ENCODE measurements around the gene AACS.
"Not testable (repeated sequence)": the region's sequence is repeated elsewhere in the genome, so short reads cannot be mapped to it uniquely, and the experiment has no call there.

Gene AACS, protein sequence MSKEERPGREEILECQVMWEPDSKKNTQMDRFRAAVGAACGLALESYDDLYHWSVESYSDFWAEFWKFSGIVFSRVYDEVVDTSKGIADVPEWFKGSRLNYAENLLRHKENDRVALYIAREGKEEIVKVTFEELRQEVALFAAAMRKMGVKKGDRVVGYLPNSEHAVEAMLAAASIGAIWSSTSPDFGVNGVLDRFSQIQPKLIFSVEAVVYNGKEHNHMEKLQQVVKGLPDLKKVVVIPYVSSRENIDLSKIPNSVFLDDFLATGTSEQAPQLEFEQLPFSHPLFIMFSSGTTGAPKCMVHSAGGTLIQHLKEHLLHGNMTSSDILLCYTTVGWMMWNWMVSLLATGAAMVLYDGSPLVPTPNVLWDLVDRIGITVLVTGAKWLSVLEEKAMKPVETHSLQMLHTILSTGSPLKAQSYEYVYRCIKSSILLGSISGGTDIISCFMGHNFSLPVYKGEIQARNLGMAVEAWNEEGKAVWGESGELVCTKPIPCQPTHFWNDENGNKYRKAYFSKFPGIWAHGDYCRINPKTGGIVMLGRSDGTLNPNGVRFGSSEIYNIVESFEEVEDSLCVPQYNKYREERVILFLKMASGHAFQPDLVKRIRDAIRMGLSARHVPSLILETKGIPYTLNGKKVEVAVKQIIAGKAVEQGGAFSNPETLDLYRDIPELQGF

DNA sequence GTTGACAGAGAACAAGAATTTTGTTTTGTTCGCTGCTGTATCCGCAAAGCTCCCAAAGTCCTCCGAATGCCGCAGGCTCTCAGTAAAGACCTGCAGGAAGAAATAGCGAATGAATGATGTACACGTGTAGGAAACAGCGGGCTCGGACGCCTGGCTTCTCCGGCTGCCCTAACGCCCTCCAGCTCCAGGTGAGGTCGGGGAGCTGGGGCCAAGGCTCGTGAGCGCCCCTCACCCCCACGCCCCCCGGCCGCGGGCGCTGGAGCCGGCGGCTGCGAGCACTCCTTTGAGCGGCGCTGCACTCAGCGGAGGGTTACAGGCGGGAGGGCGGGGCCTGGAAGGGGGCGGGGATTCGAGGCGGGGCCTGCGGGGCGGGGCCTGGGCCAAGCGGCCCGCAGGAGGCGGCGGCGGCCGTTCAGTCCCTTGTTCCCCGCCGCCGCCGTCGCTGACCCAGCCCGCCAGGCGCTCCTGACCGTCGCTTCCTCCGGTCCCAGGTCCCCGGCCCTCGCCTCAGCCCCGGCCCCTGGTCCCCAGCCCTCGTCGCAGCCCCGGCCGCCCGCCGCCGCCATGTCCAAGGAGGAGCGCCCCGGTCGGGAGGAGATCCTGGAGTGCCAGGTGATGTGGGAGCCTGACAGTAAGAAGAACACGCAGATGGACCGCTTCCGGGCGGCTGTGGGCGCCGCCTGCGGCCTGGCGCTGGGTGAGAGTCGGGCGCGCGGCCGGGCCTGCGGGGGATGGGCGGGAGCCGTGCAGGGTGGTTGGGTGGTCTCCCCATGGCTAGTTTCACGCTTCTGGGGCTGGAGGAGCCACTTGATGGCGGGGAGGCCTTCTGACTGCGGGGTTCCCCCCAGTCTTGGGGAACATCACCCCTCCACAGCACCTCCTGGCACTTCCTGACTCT, at the start of gene AACS:
Gene AACS (plus strand): TSS at position 415 of the 898 bp plus-strand sequence. CDS start 150 bp downstream, at position 565.
- peak; percentile 66 for DNase-seq

DNA sequence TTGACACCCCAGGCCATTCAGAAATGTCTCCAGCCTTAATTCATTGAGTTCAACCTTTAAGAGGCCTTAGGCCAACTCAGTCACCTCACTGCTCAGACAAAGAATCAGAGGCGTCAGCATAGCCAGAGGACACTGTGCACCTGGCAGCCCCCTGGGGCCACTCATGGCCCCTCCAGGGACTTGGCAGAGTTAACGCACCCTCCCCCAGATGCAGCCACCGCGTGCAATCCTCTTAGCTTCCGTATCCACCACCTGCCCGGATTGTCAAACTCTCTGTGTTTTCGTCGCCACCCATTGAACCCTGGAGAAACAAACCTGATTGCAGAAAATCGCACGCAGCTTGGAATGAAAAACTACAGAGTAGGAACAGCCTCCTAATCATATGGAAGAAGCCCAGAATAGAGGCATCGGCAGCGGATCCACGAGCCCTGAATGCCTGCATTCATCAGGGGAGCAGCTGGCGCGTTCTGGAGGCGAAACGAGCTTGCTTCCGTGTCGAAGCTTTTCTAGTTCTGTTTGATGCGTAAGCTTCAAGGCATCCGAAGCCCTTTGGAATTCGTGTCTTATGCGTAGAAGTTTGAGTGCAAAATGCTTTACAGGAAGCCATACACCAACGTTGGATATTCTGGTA, 49.4 kb upstream of the AACS start:
- no peak for DNase-seq

DNA sequence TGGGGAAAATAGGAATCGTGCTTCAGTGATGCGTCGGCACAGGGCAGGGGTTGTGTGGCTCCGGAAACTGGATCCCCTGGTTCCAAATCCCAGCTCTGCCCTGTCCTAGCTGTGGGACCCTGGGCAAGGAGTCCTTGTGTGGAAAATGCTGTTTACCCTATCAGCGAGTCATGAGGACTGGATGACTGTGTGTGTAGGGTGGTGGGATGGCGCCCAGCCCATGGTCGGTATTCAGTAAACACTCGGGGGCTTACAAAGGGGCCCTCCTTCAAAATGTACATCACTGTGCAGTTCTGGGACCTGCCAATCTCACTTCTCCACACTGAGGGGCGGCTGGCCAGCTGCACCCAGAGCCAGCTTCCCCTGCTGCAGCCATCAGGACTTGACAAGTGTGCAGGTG, 47.4 kb upstream of the AACS start:
- no peak for DNase-seq

DNA sequence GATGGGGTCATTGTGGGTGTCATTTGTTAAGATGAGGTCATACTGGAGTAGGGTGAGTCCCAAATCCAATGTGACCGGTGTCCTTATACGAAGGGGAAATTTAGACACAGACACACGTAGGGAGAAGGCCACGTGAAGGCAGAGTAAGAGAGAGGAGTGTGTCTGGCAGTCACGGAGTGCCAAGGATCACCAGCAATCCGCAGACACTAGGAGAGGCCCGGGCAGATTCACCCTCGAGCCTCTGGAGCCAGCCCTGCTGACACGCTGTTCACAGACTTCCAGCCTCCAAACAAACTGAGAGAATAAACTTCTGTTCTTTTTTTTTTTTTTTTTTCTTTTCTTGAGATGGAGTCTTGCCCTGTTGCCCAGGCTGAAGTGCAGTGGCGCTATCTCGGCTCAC, 46.9 kb upstream of the AACS start:
- no peak for DNase-seq

DNA sequence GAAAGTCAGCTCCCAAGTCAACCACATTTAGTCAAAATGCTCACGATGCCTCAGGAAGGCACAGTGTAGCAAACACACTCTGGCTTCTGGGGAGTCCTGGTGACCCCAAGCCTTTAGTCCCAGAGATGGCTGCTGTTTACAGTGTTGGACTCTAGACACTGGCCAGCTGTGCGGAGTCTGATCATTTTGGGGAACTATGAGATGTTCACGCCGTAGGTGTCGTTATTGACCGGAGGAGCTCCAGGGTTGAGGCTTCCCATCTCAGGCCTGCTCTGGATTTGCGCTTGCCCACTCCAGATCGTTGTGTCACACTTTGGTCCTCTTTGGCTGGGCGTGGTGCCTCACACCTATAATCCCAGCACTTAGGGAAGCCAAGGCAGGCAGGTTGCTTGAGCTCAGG, 44.1 kb upstream of the AACS start:
- DNase-seq, result no peak

DNA sequence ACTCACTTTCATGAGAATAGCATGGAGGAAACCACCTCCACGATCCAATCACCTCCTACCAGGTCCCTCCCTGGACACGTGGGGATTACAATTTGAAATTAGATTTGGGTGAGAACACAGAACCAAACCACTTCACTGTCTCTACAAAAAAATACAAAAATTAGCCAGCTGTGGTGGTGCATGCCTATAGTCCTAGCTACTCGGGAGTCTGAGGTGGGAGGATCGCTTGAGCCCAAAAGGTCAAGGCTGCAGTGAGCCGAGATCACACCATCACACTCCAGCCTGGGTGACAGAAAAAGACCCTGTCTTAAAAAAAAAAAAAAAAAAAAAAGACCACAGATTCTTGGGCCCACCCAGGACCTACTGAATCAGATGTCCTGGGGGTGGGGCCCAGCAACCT, 43.5 kb upstream of the AACS start:
- no peak for DNase-seq

DNA sequence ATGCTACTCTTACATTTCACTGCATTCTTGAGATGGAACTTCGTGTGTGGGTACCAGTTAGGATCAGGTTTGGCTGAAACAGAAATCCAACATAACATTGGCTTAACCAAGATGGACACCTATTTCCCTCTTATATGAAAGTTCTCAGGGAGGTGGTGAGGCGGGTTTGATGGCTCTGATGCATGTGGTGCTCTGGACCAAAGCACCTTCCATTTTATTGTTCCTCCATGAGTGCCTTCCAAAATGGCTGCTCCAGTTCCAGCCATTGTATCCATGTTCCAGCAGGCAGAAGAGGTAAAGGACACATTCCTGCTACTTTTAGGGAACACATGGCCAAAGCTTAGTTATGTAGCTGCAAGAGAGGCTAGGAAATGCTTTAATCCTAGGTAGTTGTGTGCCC, 42.2 kb upstream of the AACS start:
- no peak for DNase-seq

DNA sequence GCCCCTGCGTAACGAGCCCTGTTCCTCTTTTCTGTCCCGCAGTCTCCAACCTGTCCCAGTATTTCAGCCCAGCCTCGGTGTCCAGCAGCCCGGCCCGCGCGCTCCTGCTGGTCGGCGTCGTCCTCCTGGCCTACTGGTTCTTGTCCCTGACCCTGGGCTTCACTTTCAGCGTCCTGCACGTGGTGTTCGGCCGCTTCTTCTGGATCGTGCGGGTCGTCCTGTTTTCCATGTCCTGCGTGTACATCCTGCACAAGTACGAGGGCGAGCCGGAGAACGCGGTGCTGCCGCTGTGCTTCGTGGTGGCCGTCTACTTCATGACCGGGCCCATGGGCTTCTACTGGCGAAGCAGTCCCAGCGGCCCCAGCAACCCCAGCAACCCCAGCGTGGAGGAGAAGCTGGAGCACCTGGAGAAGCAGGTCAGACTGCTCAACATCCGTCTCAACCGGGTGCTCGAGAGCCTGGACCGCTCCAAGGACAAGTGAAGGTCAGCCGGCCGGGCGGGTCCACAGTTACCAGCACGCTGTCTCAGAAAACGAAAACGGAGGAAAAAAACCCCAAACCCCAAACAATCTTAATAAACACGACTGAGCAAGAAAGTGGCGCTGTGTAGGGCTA, 40.2 kb upstream of the AACS start:
- DNase-seq, result no peak

DNA sequence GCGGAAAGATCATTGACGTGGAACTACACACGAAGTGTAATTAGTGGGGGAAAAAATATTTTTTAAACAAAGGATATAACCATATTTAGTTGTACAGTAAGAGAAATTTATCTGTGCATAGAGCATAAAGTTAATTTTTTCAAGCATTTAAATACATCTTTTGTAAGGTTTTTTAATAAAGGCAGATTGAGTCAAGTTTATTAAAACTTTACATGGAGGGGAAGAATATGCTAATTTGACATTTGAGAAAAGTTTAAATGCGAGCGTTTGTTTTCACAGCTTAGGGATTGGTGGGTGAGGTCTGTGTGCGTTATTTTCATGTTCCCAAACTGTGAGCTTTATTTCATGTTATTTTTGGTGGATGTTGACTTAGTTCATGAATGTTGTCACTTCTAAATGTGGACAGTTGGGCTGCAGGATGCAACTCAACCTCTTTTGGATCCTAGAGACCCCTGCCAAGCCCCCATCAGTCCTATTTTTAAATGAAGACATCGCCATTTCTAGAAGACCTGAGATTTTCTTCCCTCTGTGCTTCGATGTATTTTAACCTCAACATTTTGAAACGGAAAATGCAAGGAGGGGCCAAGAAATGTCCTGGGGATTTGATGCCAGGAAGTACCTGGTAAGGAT, 39.5 kb upstream of the AACS start:
- no peak for DNase-seq

DNA sequence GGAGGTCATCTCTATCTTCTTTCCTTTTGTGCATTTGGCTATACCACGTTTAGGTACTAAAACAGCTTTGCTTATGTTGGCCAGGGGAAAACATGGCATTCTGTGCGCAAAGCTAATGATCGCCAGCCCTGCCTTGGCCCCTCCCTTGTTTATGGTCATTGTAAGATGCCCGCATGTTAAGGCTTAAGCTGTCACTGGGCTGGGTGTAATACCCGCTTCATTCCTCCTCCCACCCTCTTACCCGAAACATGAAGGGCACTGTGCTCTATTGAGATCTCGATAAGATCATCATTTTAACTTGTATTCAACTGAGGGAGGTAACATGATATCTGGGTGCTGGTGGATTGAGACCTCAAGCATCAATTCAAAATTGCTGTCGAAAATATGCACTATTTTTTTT, 37.1 kb upstream of the AACS start:
- DNase-seq, result no peak

DNA sequence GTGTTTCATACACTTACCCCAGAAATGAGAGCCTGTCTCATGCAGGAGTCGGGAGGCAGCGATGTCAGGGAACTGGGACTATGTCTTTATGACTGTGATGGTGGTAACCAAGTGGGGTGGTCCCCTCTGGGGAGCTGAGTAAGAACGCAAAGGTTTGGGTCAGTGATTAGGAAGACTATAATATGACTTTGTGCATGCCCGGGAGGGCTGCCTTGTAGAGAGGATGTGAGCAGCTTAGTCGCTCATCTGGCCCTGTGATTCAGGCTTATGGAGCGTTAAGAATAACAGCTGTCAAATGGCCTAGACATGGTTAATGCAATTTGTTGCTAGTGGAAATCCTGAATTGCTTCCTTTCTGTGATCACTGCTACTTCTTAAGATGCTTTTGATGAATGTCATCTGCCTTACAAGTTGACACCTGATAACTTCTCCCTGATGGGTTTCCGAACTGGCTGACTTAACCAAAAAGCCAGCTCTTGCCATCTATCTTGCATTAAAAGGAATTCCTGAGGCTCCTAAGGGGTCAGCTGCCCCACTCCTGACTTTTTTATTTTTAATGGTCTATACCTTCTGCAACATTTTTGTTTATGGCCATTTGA, 35.4 kb upstream of the AACS start:
- no peak for DNase-seq

DNA sequence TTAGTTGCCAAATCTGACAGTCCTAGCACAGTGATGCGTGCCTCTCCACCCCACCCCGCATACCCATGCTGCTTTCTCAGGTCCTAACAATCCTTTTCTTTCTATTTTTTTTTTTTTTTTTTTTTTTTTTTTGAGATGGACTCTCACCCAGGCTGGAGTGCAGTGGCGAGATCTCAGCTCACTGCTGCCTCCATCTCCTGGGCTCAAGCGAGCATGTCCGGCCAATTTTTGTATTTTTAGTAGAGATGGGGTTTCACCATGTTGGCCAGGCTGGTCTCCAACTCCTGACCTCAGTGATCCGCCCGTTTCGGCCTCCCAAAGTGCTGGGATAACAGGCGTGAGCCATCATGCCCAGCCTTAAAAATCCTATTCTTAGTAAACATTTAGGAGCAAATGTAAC, 33.8 kb upstream of the AACS start:
- DNase-seq, result not testable (repeated sequence)

DNA sequence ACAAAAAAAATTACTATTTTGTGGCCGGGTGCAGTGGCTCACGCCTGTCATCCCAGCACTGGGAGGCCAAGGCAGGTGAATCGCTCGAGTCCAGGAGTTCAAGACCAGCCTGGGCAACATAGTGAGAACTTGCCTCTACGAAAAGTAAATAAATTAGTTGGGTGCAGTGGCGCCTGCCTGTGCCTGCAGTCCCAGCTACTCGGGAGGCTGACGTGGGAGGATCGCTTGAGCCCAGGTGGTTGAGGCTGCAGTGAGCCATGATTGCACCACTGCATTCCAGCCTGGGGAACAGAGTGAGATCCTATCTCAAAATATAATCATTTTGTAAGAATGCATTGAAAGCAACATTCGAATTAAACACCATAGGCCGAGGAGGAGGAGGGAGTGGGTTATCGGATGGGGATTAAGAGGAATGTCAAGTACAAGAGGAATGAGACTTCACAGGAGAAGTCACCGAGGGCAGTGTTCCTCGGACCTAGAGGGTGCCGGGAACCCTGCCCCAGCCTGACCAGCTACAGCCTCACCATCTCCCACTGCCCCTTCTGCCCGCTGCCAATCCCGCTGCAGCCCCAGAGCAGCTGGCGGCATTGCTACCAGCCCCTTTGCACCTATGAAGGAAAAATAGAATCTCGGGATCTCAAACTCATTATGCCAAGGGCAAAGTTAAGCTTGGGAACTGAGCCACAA, 32.6 kb upstream of the AACS start:
- no peak for DNase-seq

DNA sequence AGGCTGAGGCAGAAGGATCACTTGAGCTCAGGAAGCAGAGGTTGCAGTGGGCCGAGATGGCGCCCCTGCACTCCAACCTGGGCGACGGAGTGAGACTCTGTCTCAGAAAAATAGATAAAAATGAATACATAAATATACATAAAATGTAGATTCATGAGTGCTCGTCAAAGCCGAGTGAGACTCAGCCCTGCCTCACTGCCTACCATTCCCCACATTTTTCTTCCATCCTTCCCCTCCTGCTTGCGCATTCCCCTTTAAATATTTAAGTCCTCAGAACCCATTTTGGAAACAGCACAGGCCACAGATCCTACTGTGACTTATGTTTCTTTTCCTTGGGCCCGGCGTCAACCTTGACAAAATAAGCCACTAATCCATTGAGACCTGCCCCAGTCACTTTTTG, 31.9 kb upstream of the AACS start:
- DNase-seq, result no peak

DNA sequence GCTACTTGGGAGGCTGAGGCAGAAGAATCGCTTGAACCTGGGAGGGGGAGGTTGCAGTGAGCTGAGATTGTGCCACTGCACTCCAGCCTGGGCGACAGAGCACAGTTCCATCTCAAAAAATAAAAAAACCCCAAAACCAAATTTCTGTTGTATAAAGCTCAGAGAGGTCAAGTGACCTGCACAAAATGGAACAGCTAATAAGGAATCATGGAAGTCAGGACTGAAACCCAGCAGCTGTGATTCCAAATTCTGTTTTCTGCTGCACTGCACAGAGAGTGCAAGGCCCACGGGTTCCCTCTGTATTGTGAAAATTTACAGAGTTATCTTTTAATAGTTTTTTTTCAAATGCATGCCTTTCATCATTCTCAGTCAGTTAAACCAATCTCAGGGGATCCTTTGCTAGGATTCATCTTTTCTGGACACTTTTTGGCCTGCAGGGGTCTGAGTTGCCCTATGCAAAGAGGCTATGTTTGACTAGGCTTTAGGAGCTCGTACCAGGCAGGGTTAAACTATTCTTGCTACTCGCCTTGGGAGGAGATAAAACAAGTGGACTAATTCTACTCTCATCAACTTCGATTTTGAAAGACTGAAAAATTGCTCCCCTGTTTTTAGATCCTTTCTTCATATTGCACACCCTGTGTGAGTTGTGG, 26.1 kb upstream of the AACS start:
- no peak for DNase-seq

DNA sequence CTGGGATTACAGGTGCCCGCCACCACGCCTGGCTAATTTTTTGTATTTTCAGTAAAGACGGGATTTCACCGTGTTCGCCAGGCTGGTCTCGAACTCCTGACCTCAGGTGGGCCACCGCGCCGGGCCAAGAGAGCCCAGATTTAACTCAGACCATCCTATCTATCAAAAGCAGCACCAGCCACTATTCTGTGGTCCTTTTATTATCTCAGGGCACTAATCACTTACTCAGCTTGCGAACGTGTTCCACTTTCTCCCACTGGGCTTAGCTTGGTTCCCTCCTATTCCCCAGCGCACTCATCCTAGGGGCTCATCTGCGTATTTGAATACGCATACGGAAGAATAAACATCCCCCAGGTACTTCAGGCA, 16.2 kb upstream of the AACS start:
- DNase-seq, result no peak

DNA sequence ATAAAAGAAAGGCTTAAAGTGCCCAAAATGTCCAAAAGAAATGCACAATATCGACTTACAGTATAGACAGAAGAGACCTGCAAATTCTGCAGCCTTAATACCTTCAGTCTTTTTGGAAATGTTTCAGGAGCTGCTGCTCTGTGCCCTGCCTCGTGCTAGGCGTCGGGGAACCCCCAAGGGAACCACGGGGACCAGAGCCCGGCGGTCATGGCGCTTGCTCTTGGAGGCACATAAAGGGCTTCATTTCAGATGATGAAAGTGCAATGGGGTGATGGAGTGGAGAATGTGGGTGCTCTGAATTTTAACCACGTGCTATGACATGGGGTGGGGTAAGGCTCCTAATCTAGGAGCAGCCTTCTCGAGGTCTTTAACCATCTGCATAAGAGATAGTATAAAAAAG, 14.8 kb upstream of the AACS start:
- no peak for DNase-seq

DNA sequence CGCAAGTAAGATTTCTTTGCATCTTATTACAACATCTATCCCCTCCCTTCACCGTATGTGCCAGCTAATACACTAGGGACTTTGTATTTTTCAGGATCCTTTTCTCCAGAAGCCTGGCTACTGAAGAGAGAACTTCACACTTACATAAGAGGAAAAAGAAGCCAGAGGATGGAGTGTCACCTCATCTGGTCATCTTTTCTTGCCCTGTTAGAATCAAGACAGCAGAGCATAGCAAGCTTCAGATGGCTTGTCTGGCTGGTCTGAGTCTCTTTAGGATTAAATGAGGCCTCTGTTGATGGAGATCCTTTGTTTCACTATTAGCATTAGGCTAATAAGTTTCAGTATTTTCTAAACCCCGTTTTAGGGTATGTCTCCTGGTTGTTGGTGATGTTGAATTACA, 14.4 kb upstream of the AACS start:
- no peak for DNase-seq

DNA sequence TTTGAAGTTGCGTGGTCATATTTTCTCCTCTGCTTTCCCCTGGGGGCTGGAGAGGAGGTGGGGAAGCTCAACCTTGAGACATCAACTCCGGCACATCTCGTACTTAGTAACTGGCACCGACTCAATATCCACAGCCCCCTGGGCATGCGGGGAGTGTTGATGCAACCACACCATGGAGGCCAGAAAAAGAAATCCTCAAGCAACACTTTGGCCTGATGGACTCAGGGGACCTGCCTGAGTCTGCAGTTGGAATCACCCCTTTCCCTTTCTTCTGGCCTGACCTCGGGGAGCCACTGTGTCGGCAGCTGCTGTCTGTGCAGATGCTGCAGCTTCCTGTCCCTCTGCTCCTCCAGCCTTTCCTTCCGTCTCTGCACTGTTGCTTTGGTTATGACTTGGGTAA, 11.4 kb upstream of the AACS start:
- DNase-seq, result no peak

DNA sequence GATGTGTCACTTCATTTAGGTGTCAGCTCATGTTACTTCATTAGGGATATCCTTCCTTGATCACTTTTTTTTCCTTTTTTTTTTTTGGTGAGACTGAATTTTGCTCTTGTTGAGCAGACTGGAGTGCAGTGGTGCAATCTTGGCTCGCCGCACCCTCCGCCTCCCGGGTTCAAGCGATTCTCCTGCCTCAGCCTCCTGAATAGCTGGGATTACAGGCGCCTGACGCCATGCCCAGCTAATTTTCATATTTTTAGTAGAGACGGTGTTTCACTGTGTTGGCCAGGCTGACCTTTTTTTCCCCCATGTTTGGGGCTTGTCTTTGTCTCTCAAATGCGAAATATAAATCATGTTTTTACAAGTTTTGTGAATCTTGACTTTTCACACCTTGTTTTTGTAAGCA, 9.6 kb upstream of the AACS start:
- DNase-seq, result no peak

DNA sequence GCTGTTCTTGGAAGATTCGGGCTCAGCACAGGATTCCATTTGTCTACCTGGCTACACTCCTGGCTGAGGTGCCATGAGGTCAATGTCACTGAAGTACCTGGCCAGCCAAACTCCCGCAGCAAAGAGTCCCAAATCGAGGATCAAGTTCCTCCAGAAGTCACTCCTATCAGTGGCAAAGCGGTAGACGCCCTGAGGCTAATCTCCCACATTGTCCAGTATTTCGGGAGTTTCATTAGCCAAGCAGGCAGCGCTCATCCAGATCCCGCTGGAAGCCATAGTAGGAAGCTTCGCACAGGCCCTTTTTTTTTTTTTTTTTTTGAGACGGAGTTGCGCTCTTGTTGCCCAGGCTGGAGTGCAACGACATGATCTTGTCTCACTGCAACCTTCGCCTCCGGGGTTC, 8.9 kb upstream of the AACS start:
- DNase-seq, result no peak

All from activated CD4-positive, alpha-beta T cell treated with anti-CD3 and anti-CD28 coated beads for 1 hour (primary cell).